Cardiac septum (tissue), 1 donor: ENCODE data around the gene C5AR2. TPM values are rescaled to one million over a fixed set of nuclear protein-coding genes. Genes with fewer than 3 reads are reported as not detected.
"Not testable (repeated sequence)": the region's sequence is repeated elsewhere in the genome, so short reads cannot be mapped to it uniquely, and the experiment has no call there.

Experiments
- DNase-seq: peaks from one replicate; pipeline ENCODE4 v3.0.0-alpha.2; 2020; ENCODE audit warnings: low spot score
- intact Hi-C: fragments of 100-400 bp; cut with DNase I; formaldehyde crosslinking; loops from one replicate; pipeline ENCODE4 v1.14.0; 2022
- total RNA-seq: library from RNA; stranded (reverse); fragmentation: NEBNext Ultra II Directional; extraction: Animal tissue kit (Norgen Biotek cat#: 25700); gene quantifications from one replicate; pipeline ENCODE4 v1.2.1, GENCODE V29; 2021
- donor health status: DM: no; HTN: no; CAD: no.

Gene C5AR2
- total RNA-seq, 1 donor from 2014 or later = 0.81 TPM

DNA sequence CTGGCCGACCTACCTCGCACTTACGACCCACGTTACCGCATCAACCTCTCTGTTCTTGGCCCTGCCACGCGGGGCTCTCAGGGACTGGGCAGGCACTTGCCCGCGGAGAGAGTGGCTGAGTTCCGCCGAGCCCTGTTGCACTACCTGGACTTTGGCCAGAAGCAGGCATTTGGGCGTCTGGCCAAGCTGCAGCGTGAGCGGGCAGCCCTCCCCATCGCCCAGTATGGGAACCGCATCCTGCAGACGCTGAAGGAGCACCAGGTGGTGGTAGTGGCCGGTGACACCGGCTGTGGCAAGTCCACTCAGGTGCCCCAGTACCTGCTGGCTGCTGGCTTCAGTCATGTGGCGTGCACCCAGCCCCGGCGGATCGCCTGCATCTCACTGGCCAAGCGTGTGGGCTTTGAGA is 21.3 kb downstream of the C5AR2 start:
- DNase-seq = no peak
- intact Hi-C loops = no loop called here

DNA sequence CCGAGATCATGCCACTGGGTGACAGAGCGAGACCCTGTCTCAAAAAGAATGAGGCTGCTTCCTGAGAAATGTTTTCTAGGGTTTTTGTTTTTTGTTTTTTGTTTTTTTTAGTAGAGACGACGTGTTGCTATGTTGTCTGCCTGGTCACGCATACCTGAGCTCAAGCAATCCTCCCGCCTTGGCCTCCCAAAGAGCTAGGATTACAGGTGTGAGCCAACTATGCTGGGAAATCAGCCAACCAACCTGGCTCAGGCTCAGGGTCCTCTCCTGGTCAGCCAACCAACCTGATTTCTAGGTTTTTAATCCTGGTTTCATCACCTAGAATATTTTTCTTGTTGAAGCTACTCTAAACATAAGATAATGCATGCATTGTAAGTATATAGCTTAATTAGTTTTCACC is 24.9 kb downstream of the C5AR2 start:
- no peak for DNase-seq
- intact Hi-C loops = no loop called here

DNA sequence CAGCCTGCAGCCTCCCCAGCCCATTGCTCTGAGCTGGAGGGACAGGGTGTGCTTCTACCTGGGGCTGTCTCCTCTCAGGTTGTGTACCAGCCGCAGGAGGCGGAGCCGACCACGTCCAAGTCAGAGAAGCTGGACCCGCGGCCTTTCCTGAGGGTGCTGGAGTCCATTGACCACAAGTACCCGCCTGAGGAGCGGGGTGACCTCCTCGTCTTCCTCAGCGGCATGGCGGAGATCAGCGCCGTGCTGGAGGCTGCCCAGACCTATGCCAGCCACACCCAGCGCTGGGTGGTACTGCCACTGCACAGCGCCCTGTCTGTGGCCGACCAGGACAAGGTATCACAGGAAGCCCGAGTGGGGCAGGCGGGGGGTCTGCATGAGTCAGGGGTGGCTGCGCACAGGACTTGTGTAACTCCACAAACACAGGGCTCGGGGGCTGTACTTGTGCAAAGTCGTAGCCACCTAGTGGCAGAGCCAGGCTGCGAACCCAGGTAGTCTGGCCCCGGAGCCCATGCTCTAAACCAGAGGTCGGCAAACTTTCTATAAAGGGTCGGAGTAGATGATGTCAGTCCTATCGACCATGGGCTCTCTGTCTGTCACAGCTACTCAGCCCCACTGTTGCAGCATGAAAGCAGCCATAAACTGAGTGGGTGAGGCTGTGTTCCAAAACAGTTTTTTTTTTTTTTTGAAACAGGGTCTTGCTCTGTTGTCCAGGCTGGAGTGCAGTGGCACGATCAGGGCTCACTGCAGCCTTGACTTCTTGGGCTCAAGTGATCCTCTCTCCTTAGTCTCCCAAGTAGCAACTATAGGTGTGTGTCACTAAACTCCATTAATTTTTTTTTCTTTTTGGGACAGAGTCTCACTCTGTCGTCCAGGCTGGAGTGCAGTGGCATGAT is 26.1 kb downstream of the C5AR2 start:
- intact Hi-C loops = no loop called here
- no peak for DNase-seq

DNA sequence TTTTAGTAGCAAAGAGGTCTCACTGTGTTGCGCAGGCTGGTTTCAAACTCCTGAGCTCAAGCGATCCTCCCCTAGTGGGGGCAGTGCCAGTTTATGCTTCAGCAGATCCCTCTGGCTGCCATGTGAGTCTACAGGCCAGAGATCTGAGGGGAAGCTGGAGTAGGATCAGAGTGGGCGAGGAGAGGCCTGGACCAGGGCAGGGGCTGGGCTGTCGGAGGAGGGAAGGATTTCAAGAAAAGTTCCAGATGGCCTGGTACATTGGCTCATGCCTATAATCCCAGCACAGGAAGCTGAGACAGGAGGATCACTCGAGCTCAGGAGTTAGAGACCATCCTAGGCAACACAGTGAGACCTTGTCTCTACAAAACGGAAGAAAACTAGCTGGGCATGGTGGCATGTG is 27.0 kb downstream of the C5AR2 start:
- intact Hi-C loops = no loop called here
- no peak for DNase-seq

DNA sequence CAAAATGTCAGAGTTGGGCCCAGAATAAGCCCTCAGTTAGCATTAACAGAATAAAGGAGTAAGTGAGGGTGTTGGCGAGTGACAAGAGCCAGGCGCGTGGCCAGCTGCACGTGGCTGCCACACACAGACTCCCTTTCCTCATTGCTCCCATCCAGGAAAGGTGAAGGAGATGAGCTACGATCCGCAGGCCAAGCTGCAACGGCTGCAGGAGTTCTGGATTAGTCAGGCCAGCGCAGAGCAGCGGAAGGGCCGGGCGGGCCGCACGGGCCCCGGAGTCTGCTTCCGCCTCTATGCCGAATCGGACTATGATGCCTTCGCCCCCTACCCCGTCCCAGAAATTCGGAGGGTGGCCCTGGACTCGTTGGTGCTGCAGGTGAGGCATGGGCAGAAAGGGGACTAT is 30.3 kb downstream of the C5AR2 start:
- intact Hi-C loops = no loop called here
- no peak for DNase-seq

DNA sequence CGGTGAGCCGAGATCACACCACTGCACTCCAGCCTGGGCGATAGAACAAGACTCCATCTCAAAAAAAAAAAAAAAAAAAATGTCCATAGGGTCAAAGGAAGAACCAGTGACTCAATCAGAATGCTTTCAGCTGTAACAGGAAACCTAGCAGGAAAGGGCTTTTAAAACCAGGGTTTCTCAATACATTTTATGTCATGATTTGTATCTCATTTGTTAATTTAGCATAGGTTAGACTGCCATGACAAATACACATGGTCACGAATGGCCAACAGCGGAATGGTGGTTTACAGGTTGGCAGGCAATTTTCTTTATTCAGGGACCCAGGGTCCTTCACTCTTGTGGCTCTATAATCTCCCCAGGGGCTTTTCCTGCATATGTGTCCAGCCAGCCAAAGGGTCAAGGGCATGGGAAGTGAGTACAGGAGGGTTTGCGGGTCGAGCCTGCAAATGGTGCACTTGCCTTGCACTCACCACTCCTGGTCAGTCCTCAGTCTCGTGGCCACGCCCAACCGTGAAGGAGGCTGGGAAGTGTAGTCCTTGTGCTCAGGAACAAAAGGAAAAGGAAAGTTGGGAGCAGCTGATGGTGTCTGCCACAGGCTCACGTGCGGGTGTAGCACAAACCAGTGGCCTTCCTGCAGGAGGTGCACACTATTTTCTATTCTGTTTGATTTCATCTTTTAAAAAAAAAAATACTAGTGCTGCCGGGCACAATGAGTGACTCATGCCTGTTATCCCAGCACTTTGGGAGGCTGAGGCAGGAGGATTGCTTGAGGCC is 32.0 kb downstream of the C5AR2 start:
- no peak for DNase-seq

DNA sequence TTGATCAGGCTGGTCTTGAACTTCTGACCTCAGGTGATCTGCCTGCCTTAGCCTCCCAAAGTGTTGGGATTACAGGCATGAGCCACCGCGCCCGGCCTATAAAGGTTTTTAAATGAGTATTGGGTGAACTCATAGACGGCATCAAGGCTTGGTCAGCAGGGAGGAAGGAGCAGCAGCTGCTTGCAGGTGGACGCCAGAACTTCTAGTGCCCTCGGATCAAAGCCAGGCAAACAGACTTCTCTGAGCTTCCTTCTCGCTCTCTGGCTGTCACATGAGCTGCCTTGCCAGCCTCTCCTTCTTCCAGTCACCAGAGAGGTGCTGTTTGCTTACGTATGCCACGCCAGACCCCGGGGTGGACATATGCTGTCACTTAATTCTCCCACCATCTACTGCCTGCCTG is 33.5 kb downstream of the C5AR2 start:
- intact Hi-C loops, DNase-seq: not testable (repeated sequence)

More for the DNA sequence above, 32.0 kb downstream of the C5AR2 start:
- intact Hi-C loops = no loop called here

DNA sequence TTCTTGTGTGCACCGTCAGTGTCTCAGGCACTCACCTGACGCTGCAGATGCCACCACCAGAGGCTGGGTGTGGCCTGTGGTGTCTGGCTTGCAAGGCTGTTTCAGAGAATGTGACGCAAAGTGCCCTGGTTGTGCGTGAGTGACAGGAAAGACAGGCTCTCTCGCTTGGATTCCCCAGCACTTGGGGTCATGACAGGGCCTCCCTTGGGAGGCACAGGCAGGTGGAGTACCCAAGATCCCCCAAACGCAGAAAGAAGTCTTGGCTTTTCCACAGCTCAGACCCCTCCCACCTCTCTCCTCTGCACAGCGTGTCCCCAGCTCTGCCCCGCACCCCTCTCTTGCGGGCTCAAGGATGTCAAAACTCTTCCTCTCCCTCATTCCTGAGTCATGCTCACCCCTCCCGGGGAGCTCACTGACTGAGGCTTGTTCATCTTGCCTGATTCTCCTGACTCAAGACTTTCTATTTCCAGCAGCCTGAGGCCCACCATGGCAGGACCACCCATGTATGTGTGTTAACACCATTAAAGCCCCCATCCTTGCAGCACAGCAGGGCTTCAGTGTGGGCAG is 38.2 kb downstream of the C5AR2 start:
- intact Hi-C loops = no loop called here

DNA sequence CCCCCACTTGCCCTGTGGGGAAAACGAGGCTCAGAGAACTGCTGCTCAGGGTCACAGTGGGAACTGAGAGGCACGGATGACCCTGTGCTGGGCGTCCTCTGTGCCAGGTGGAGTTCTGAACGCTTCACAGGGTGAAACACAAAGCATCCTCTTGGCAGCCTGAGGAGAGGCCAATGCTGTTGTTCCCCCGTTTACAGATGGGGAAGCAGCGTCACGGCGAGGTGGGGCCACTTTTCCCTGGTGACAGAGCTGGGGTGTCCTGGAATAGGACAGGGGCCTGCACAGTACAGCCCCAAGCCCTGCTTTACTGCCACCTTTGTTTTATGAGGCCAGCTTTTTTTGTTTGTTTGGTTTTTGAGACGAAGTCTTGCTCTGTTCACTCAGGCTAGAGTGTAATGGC is 39.3 kb downstream of the C5AR2 start:
- intact Hi-C loops = no loop called here
- DNase-seq = no peak

More for the DNA sequence above, 38.2 kb downstream of the C5AR2 start:
- DNase-seq = peak; percentile 89

DNA sequence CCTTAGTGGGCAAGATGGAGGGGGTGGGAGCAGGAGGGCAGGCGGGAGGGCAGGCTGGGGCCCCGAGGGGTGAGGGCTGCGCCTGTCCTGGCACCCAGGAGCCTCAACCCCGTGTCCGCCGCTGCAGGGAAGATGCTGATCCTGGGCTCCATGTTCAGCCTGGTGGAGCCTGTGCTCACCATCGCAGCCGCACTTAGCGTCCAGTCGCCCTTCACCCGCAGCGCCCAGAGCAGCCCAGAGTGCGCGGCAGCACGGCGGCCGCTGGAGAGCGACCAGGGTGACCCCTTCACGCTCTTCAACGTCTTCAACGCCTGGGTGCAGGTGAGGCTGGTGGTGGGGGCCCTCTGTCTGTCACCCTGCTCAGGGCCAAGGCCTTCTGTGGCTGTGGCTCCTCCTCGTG is 40.6 kb downstream of the C5AR2 start:
- no peak for DNase-seq
- intact Hi-C loops = no loop called here

DNA sequence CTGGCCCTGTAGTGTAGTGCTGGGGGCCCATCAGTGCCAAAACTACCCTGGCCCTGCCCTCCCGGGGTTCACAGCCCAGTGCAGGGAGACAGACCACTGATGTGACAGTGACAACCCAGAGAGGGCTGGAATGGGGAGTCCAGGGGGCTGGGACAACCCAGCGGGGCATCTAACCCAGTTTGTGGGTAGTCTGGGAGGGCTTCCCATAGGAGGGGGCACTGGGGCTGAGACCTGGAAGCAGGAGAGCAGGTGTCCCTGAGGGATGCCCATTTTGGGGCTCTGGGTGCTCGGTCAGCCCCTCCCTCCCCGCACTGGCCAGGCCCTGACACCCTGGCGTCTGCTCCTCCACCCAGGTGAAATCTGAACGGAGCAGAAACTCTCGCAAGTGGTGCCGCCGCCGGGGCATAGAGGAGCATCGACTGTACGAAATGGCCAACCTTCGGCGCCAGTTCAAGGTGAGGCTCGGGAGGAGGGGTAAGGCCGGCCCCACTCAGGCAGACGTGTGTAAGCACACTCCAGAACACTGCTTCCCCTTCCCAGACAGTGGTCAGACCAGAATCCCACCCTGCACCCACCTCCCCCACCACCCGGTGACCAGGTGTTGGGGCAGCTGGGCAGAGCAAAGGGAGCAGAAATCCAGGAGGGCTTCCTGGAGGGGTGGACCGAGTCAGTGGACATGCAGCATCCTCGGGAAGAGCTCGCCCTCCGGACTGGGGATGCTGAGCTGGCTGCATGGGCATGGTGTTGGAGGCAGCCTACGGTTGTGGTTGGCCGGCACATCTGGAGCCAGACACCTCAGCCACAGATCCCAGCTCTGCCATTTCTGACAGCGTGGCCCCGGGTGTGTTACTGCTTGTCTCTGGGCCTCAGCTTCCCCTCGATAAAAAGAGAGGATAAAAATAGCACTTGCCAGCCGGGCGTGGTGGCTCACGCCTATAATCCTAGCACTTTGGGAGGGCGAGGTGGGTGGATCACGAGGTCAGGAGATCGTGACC is 41.6 kb downstream of the C5AR2 start:
- intact Hi-C loops = no loop called here

DNA sequence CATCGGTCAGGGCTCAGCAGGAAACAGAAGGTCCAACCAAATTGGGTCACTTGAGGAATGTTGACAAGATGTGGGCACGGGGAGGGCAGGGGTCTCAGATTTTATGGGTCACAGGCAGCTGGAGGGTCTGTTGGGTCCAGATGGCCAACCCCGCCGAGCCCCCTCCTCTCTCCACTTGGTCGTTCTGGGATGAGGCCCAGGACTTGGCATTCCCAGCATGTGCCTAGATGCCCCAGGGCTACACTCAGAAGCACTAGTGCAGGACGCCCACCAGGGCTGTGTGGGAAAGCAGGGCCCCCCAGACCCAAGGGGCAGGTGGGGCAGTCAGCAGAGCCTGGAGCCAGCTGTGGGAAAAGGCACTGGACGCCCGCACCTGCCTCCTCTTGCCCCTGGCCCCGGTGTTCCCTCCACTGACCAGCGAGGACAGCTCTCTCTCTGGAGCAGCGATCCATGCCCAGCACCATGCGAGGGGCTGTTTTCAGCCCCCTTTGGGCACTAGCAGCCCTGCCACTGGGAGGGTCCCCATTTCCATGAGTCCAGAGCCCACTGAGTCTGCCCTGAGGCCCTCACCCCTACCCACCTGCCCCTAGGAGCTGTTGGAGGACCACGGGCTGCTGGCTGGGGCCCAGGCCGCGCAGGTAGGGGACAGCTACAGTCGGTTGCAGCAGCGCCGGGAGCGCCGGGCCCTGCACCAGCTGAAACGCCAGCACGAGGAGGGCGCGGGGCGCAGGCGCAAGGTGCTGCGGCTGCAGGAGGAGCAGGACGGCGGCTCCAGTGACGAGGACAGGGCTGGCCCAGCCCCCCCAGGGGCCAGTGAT is 43.1 kb downstream of the C5AR2 start:
- intact Hi-C loops = no loop called here
- no peak for DNase-seq

More for the DNA sequence above, 41.6 kb downstream of the C5AR2 start:
- no peak for DNase-seq

DNA sequence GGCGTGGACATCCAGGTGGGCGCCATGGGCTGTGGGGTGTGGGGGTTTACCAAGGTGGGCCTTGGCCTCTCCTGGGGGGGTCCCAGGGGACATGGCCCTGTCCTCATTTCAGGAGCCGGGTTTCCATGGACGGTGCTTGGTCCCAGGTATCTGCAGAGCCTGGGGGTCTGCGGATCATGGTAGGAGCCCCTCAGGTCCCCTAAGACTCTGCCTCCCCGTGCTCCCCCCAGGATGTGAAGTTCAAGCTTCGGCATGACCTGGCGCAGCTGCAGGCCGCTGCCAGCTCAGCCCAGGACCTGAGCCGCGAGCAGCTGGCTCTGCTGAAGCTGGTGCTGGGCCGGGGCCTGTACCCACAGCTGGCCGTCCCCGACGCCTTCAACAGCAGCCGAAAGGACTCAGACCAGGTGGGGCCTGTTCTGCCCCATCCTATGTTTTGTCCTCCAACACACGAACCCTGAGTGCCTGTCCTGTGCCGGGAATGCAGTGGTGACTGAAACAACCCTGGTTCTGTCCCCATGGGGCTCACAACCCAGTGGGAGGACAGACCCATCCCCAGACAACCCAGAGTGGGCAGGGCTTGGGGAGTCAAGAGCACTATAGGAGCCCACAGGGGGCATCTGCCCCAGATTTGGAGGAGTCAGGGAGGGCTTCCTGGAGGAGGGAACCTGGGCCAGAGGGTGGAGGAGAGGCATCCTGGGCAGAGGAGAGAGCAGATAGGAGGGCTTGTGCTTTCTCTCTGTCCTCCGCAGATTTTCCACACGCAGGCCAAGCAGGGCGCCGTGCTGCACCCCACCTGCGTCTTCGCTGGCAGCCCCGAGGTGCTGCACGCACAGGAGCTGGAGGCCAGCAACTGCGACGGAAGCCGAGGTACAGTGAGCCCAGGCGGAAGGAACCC is 44.0 kb downstream of the C5AR2 start:
- intact Hi-C loops = no loop called here
- no peak for DNase-seq

DNA sequence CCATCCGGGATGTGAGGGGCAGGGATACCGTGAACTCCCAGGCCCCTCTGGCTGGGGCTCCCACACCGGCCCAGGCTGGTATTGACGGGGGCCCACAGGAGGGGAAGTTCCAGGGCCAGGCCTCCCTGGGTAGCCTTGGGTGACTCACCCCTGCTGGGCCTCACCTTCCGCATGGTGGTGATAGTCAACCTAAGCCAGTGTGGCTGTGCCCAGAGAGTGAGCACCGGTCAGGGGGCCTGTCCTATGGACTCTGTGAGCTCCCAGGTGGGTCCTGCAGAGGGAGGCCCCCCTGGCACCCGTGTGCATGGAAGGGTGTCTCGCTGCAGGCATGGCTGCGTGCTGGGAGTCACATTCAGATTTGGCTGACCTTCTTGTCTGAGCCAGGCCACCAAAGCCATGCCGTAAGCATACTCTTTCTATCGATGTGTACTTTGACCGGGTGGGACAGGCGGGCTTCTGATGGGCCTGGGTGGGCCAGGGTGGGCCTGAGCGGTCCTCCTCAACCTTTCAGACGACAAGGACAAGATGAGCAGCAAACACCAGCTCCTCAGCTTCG is 44.7 kb downstream of the C5AR2 start:
- no peak for DNase-seq
- intact Hi-C loops = no loop called here

DNA sequence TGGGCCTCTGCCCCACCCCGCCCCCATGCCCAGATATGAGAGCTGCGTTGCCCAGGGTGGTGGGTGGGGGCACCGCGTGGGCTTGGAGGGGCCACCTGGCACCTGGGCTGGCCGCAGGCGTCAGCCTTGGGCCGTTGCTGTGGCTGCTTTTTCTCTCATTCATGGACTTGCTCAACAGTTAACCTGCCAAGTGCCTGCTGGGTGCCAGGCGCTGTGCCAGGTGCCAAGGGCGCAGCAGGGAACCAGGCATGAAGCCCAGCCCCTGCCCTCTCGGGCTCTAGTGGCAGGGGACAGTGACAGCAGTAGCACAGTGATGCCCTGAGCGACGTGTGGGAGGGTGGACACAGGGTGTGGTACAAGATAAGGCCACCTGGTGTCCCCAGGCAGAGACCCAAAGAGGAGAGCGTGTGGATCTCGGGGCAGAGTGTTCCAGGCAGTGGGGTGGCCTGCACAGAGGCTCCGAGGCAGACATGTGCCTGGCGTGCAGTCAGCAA is 45.3 kb downstream of the C5AR2 start:
- intact Hi-C loops = no loop called here
- DNase-seq = peak; percentile 88

DNA sequence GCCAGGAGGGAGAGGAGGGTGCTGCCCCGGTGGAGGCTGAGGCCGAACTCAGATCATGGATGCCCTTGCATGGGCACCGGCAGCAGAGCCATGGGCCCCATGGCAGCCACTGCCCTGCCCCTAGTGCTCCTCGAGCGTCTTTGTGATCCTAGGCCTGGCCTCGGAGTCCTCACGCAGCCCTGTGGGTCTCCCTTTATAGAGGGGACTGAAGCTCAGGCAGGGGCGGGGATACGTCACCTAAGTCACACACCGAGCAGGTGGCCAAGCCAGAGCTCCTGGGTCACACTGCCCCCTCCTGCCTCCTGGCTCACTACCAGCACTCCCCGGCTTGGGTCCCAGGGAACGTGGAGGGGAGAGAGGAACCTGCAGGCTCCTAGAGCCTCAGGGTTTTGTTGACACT is 45.8 kb downstream of the C5AR2 start:
- intact Hi-C loops = no loop called here
- DNase-seq = no peak

DNA sequence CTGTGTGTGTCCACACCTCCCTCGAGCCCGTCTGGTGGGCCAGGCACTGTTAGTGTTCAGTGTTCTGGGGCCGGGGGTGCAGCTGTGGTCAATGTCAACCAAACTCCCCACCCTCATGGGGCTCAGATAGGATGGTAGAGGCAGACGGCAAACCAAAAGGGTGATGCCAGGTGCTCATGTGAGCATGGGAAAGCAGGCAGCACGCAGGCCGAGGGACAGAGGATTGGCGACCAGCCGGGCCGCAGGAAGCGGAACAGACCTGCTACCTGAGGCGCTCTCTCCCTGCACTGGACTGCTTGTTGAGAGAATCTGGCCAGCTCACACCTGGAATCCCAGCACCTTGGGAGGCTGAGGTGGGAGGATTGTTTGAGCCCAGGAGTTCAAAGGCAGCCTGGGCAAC is 46.3 kb downstream of the C5AR2 start:
- intact Hi-C loops = no loop called here
- DNase-seq = no peak
